ENCODE data around the gene ACP7.

Gene ACP7

DNA sequence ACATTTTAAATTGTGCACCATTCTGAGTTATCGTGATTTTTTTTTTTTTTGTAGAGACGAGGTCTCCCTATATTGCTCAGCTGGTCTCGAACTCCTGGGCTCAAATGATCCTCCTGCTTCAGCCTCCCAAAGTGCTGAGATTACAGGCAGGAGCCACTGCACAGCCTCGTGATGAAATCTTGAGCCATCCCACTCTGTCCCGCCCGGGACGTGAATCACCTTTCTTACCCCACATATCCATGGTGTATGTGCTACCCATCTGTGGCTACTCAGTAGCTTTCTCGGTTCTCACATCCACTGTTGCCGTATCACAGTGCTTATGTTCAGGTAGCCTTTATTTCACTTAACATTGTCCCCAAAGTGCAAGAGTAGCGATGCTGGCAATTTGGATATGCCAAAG, 67.9 kb downstream of the ACP7 start:
- DNase-seq: no peak

- DNase-seq: no peak
These were observed 70.0 kb downstream of the ACP7 start for GRCh38 chr19:39154100-39154628.

GRCh38 chr19:39154629-39155100, 70.5 kb downstream of the ACP7 start:
- no peak for DNase-seq

DNA sequence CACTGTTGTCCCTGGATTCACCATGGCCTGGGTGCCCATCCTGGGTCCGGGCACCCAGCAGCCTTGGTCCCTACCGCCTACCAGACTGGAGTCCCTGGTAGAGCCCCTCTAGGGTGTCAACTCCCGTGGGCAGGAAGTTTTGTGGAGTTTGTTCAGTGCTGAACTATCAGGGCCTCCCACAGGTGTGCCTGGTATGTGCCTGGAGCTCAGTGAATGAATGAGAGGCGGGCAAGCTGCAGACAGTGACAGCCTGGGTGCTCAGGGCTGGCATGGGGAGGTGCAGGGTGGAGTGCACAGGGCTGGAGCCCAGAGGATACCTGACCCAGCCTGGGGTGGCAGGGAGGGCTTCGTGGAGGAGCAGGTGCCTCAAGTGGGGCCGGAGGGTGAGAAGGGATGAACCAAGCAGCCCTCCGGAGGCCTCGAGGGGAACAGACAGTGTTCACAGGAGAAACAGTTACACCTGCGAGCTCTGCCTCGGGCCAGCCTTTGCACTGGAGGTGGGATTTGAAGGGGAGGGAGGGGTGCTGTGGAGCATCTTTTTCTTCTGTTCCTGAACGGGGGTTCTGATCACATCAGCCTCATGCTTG, 71.0 kb downstream of the ACP7 start:
- no peak for DNase-seq

DNA sequence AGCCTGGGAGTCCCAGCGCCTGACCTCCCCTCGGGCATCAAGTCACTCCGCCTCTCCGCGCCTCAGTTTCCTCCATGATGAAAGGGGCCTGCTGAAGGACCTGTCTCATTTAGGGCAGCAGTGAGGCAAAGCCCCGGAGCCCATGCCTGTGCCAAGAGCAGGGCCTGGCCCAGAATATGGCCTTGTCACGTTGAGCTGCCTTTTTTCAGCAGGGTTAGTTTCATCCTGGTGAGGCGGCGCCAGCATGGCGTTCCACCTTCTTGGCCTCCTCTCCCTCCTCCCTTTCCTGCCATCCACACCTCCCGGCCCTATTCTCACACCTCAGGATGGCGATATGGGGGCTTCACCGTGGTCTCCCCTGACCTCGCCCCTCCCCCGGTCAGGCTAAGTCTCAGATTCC, 71.6 kb downstream of the ACP7 start:
- no peak for DNase-seq

DNA sequence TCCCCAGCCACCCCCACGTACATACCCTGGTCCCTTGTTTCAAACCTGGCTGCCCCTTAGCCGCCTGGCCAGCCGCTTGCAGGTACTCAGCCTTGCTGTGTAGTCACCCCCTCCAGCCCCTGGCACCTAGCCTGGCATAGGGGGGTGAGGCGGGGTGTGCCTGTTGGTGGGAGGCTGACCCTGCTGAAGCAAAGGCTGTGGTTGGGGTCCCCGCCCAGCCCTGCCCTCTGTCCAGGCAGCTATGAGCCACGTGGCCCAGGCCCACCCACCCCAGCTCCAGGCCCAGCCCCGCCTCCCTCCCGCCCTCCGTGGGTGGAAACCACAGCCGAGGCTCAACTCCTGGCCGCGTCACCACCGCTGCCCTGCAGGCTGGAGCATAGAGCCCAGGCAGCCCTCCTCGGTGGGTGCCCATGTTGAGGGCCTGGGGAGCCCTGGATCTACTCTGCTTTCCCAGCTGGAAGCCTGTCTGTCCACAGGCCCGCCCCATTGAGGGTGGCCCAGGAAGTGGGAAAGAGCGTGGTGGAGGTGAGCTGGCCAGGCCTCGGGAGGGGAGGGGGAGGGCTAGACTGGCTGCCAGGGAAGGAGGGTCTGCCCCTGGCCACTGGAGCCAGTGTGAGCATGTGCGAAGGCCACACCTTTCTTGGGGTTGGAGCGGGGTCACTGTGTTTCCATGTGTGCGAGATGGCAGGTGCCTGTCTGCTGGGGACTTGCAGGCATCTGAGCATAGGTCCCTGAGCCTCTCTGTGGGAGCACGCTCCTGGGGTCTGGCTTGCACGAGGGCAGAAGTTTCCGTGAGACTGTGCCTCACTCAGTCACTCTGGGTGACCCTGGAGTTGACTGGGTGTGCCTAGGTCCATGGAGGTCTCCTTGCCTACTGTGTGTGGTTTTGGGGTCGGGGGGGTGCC, 72.4 kb downstream of the ACP7 start:
- no peak for DNase-seq

- DNase-seq: no peak
These were observed 73.3 kb downstream of the ACP7 start for GRCh38 chr19:39157275-39157996.

DNA sequence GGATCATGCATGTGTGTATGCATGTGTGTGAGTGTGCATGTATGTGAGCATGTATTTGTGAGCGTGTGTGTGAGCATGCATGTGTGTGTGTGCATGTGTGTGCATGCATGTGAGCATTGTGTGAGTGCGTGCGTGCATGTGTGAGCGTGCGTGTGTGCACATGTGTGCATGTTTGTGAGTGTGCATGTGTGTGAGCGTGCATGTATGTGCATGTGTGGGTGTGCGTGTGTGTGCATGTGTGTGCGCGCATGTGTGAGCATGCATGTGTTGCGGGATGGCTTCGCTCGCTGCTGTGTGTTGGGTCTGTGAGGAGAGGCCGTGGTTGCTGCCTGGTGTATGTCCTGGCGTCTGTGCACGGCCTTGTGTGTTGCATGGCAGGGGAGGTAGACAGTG, 73.8 kb downstream of the ACP7 start:
- DNase-seq: no peak

DNA sequence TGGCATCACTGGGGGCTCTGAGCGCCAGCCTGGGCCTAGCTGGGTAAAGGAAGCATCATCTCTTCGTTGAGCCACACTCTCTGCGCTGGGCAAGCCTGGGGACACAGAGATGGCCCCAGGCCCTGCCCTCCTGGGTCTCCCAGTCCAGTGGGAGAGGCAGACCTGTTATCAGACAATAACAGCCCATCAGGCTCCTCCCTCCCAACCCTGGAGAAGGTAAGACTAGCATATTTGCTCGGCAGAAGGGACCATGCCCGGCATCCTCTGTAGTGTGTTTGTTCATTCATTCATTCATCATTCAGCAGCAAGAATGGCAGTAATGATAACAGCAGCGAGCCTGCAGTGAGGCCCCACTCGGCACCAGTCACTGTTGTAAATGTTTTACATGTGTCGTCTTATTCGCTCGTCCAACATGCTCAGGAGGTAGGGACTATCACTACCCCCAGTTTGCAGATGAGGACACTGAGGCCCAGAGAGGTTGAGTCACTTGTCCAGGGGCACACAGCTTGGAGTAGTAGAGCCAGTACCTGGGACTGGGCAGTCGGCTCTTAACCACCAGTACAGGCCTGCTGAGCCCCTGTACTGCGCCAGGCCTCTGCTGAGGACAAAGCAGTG, 74.6 kb downstream of the ACP7 start:
- DNase-seq: no peak

DNA sequence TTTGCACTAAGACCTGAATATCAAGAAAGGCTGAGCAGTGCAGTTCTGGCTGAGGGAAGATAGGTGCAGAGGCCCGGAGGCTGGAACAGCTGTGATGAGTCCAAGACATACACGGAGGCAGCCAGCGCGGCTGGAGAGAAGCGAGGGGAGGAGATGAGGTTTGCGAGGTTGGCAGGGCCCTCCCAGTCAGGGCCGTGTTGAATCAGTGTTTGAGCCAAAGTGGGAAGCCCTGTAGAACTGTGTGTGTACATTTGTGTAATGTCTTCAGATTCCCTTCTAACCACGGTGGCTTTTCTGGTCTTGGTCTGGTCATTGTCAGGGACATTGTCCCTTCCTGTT, 76.3 kb downstream of the ACP7 start:
- DNase-seq: no peak

All from activated CD4-positive, alpha-beta T cell treated with anti-CD3 and anti-CD28 coated beads for 1 hour (primary cell).